GM12878 (cell line): ENCODE results near the gene SENP1. TPM values are rescaled to one million over a fixed set of nuclear protein-coding genes. Genes with fewer than 3 reads are reported as not detected.

Experiments used
- ATAC-seq: fragments of 200-7000 bp; cut with Tn5 transposase; 3 replicates; pipeline ENCODE4 v1.9.1; 2020; ENCODE audit warnings: mild to moderate bottlenecking, moderate library complexity
- BruUV-seq: library from RNA; stranded (reverse); fragments of 400-500 nt; replicated peaks from 2 replicates; lab custom pipeline; 2021; lab: Mats Ljungman, UMichigan
- CTCF ChIA-PET: fragments of 300-600 bp; sonication (Branson Sonifier 250); formaldehyde crosslinking; extraction: SDS; loops from one replicate; lab custom pipeline; 2021; ENCODE audit warnings: inconsistent platforms; lab: Yijun Ruan, JAX
- POLR2A ChIA-PET: fragments of 350-600 bp; formaldehyde crosslinking; extraction: SDS; loops from one replicate; lab custom pipeline; 2021; ENCODE audit warnings: inconsistent platforms; lab: Charles Lee
- RAD21 ChIA-PET: fragments of 300-600 bp; sonication (Branson Sonifier 250); formaldehyde crosslinking; loops from one replicate; lab custom pipeline; 2023; ENCODE audit warnings: antibody characterized with exemption; ENCODE audit not compliant: unreplicated experiment; lab: Charles Lee
- SMC1A ChIA-PET: fragments of 300-600 bp; sonication (Branson Sonifier 250); formaldehyde crosslinking; loops from one replicate; lab custom pipeline; 2023; ENCODE audit not compliant: unreplicated experiment, uncharacterized antibody; lab: Charles Lee
- DNase-seq: peaks from one replicate; pipeline ENCODE4 v3.0.0-alpha.2; 2011; ENCODE audit warnings: low read depth, low spot score
- FAIRE-seq: peaks from 3 replicates; lab custom pipeline; 2011; peaks lifted over from hg19 to GRCh38; lab: Jason Lieb, UNC
- H2AFZ ChIP-seq: 2 replicates; pipeline ENCODE4 v1.6.0; 2011; ENCODE audit warnings: low read depth, low read length, control low read depth; ENCODE audit not compliant: control insufficient read depth
- H3K27ac ChIP-seq: 2 replicates; pipeline ENCODE4 v1.5.1; 2011; ENCODE audit warnings: control low read depth; ENCODE audit not compliant: control insufficient read depth, insufficient read depth
- H3K27me3 ChIP-seq, 2 experiments: replicated peaks in 1 of 2; 2 replicates each; pipeline versions ENCODE4 v1.6.0 to v1.6.1; 2011; ENCODE audit warnings: low read length in 1 of 2; ENCODE audit not compliant: control insufficient read depth in 2 of 2, insufficient read depth in 2 of 2
- H3K36me3 ChIP-seq, 2 experiments: 2 replicates each; pipeline ENCODE4 v1.5.1; 2011; ENCODE audit warnings: low read length in 1 of 2; ENCODE audit not compliant: control insufficient read depth in 2 of 2, insufficient read depth in 2 of 2
- H3K4me1 ChIP-seq: 2 replicates; pipeline ENCODE4 v1.6.1; 2011; ENCODE audit warnings: mild to moderate bottlenecking, low read length, moderate library complexity, mixed read lengths; ENCODE audit not compliant: control insufficient read depth, insufficient read depth
- H3K4me2 ChIP-seq: 2 replicates; pipeline ENCODE4 v1.6.0; 2011; ENCODE audit warnings: control low read depth; ENCODE audit not compliant: control insufficient read depth, insufficient read depth
- H3K4me3 ChIP-seq: fragments of 200-600 bp; sonication (generic); 2 replicates; pipeline ENCODE4 v1.5.1; 2016
- H3K79me2 ChIP-seq: 2 replicates; pipeline ENCODE4 v1.6.0; 2011; ENCODE audit warnings: low read length; ENCODE audit not compliant: control insufficient read depth, insufficient read depth
- H3K9ac ChIP-seq: 2 replicates; pipeline ENCODE4 v1.8.0; 2011; ENCODE audit warnings: low read length, control low read depth, mixed read lengths; ENCODE audit not compliant: control insufficient read depth, insufficient read depth
- H3K9me3 ChIP-seq: replicated peaks from 3 replicates; pipeline ENCODE4 v1.5.1; 2011; ENCODE audit warnings: mild to moderate bottlenecking, low read length; ENCODE audit not compliant: control insufficient read depth, insufficient read depth
- H4K20me1 ChIP-seq: 2 replicates; pipeline ENCODE4 v1.6.0; 2011; ENCODE audit not compliant: control insufficient read depth, insufficient read depth
- CBX3 ChIP-seq: fragments of 200-600 bp; sonication (generic); IDR thresholded peaks from 2 replicates; pipeline ENCODE4 v1.6.1; 2016; ENCODE audit warnings: low read depth, borderline replicate concordance
- ESRRA ChIP-seq: IDR thresholded peaks from 2 replicates; pipeline ENCODE4 v1.6.1; 2012; ENCODE audit warnings: mild to moderate bottlenecking, low read length, improper control_type of control experiment
- GABPA ChIP-seq: IDR thresholded peaks from 2 replicates; pipeline ENCODE4 v1.6.1; 2014; ENCODE audit warnings: antibody characterized with exemption, low read depth, mild to moderate bottlenecking, inconsistent platforms
- NR2C1 ChIP-seq: fragments of 450-650 bp; IDR thresholded peaks from 2 replicates; pipeline ENCODE4 v1.6.1; 2017; ENCODE audit warnings: antibody characterized with exemption, mild to moderate bottlenecking, moderate library complexity
- NR2F1 ChIP-seq: fragments of 450-650 bp; conservative IDR thresholded peaks from 2 replicates; pipeline ENCODE4 v1.6.1; 2017; ENCODE audit warnings: mild to moderate bottlenecking
- RFX5 ChIP-seq: IDR thresholded peaks from 2 replicates; pipeline ENCODE4 v1.6.1; 2011; ENCODE audit warnings: low read depth, low read length, improper control_type of control experiment
- SIX5 ChIP-seq: IDR thresholded peaks from 2 replicates; pipeline ENCODE4 v1.6.1; 2011; ENCODE audit warnings: mild to moderate bottlenecking, low read depth, low read length, moderate library complexity; ENCODE audit not compliant: severe bottlenecking
- SP1 ChIP-seq: IDR thresholded peaks from one replicate; pipeline ENCODE4 v1.6.1; 2011; ENCODE audit warnings: low read depth, low read length
- STAT3 ChIP-seq: IDR thresholded peaks from 2 replicates; pipeline ENCODE4 v1.6.1; 2011; ENCODE audit warnings: low read depth, low read length, improper control_type of control experiment
- YBX1 ChIP-seq: fragments of 450-650 bp; IDR thresholded peaks from 2 replicates; pipeline ENCODE4 v1.6.1; 2016; ENCODE audit warnings: antibody characterized with exemption
- ZBED1 ChIP-seq: IDR thresholded peaks from 2 replicates; pipeline ENCODE4 v1.6.1; 2016; ENCODE audit warnings: borderline replicate concordance
- ZNF384 ChIP-seq: IDR thresholded peaks from 2 replicates; pipeline ENCODE4 v1.6.1; 2012; ENCODE audit warnings: low read depth, mild to moderate bottlenecking, low read length, improper control_type of control experiment, borderline replicate concordance
- WGBS: methylation state at CpG from one replicate; pipeline ENCODE4 v1.1.6; 2016; ENCODE audit warnings: low lambda C conversion rate; ENCODE audit not compliant: insufficient replicate concordance, insufficient coverage; ENCODE audit errors: missing lambda C conversion rate; 5-methylcytosine and 5-hydroxymethylcytosine counted together
- in situ Hi-C: fragments of 300-500 bp; cut with MboI; formaldehyde crosslinking; loops from 9 replicates; pipeline ENCODE4 v1.14.3; 2018; ENCODE audit warnings: mixed read lengths
- intact Hi-C: fragments of 100-400 bp; cut with micrococcal nuclease; formaldehyde crosslinking; loops from one replicate; pipeline ENCODE4 v1.14.2; 2022; ENCODE audit not compliant: unreplicated experiment
- polyA plus RNA-seq, 11 experiments: library from polyadenylated mRNA; depleted of rRNA in 4 of 11; unstranded in 6 of 11; stranded (reverse) in 5 of 11; fragments of >200 nt; fragmentation: Nextera tagmentation in 4 of 11; fragmentation: Illumina TruSeq in 1 of 11; extraction: Ambion mirVana in 4 of 11; extraction: Trizol in 1 of 11; gene quantifications; 1 replicate in 1 of 11; 2 replicates in 10 of 11; pipeline versions ENCODE4 v1.2.1 to v1.2.3, GENCODE V29; 2011 to 2016; ENCODE audit warnings: inconsistent platforms in 2 of 11, missing spikeins in 2 of 11, low read depth in 1 of 11
- total RNA-seq, 4 experiments: library from RNA; depleted of rRNA in 3 of 4; stranded (reverse); fragments of >200 nt in 3 of 4; fragmentation: Illumina TruSeq in 1 of 4; extraction: Trizol in 1 of 4; gene quantifications; 2 replicates each; pipeline versions ENCODE4 v1.2.1 to v1.2.3, GENCODE V29; 2013 to 2021
- TF ChIP-seq, protein P1 (sequence below): fragments of 150-350 bp; IDR thresholded peaks from 2 replicates; pipeline ENCODE4 v1.6.1; 2016; ENCODE audit warnings: low read depth, low read length
- TF ChIP-seq, protein P2 (sequence below): IDR thresholded peaks from 2 replicates; pipeline ENCODE4 v1.6.1; 2011; ENCODE audit warnings: borderline replicate concordance, low read depth, mild to moderate bottlenecking, moderate library complexity, low read length; ENCODE audit not compliant: insufficient read depth, poor library complexity, severe bottlenecking
- TF ChIP-seq, protein P3 (sequence below): IDR thresholded peaks from 2 replicates; pipeline ENCODE4 v1.6.1; 2012; ENCODE audit warnings: low read depth, low read length, improper control_type of control experiment
- TF ChIP-seq, protein P4 (sequence below): fragments of 450-650 bp; IDR thresholded peaks from 2 replicates; pipeline ENCODE4 v1.6.1; 2017; ENCODE audit warnings: mild to moderate bottlenecking, moderate library complexity

Gene SENP1
- total and polyA plus RNA-seq, 10 of the 15 experiments (the other 5 are each of a cell fraction or from before 2014, with no cell fraction given) = 8.1 to 52.4 (median 26.1) TPM

DNA sequence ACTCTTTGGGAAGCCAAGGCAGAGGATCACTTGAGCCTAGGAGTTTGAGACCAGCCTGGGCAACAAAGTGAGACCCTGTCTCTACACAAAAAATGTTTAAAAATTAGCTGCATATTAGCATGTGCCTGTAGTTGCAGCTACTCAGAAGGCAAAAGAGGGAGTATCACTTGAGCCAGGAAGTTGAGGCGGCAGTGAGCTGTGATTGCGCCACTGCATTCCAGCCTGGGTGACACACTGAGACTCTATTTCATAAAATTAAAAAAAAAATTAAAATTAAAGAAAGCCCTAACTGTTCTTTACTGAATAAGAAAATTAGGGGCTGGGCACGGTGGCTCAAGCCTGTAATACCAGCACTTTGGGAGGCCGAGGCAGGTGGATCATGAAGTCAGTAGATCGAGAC is 27.0 kb downstream of the SENP1 start:
- Histone ChIP-seq H3K36me3 (peaks cover 2 to 26% of the 10 kb centered on the region in 2 experiments), H3K9me3 (no peaks in the 10 kb centered on the region), H4K20me1 (no peaks in the 10 kb centered on the region), H3K79me2 (no peaks in the 10 kb centered on the region), H3K27ac (no peak overlapping the region), H3K9ac (no peak overlapping the region), H3K4me1 (no peaks in the 10 kb centered on the region), H3K4me3 (no peak overlapping the region), H3K27me3 (no peaks in the 10 kb centered on the region; a peak in 1 of 4 replicates), H2AFZ (no peak overlapping the region), H3K4me2 (no peak overlapping the region)
- in situ Hi-C loops = no loop called here
- ChIA-PET POLR2A (interaction anchor here (1.5 kb wide), 1 partner anchor 10 kb away, joined by 3 read pairs; no protein-coding TSS in a partner anchor), SMC1A (interaction anchor here (1.2 kb wide), 1 partner anchor 29 kb away, joined by 3 read pairs; no protein-coding TSS in a partner anchor), CTCF (interaction anchor here (1.5 kb wide), 1 partner anchor 87 kb away, joined by 3 read pairs; no protein-coding TSS in a partner anchor), RAD21 (no interaction called here)
- DNase-seq = no peak
- BruUV-seq = no TSS peak
- TF ChIP-seq, protein P1, sequence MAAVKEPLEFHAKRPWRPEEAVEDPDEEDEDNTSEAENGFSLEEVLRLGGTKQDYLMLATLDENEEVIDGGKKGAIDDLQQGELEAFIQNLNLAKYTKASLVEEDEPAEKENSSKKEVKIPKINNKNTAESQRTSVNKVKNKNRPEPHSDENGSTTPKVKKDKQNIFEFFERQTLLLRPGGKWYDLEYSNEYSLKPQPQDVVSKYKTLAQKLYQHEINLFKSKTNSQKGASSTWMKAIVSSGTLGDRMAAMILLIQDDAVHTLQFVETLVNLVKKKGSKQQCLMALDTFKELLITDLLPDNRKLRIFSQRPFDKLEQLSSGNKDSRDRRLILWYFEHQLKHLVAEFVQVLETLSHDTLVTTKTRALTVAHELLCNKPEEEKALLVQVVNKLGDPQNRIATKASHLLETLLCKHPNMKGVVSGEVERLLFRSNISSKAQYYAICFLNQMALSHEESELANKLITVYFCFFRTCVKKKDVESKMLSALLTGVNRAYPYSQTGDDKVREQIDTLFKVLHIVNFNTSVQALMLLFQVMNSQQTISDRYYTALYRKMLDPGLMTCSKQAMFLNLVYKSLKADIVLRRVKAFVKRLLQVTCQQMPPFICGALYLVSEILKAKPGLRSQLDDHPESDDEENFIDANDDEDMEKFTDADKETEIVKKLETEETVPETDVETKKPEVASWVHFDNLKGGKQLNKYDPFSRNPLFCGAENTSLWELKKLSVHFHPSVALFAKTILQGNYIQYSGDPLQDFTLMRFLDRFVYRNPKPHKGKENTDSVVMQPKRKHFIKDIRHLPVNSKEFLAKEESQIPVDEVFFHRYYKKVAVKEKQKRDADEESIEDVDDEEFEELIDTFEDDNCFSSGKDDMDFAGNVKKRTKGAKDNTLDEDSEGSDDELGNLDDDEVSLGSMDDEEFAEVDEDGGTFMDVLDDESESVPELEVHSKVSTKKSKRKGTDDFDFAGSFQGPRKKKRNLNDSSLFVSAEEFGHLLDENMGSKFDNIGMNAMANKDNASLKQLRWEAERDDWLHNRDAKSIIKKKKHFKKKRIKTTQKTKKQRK = no peak
- TF ChIP-seq ESRRA (no peak), CBX3 (no peak), SIX5 (no peak), RFX5 (no peak), ZNF384 (no peak), YBX1 (no peak), NR2C1 (no peak), SP1 (no peak), STAT3 (no peak), GABPA (no peak), ZBED1 (no peak), NR2F1 (no peak)
- TF ChIP-seq, protein P2, sequence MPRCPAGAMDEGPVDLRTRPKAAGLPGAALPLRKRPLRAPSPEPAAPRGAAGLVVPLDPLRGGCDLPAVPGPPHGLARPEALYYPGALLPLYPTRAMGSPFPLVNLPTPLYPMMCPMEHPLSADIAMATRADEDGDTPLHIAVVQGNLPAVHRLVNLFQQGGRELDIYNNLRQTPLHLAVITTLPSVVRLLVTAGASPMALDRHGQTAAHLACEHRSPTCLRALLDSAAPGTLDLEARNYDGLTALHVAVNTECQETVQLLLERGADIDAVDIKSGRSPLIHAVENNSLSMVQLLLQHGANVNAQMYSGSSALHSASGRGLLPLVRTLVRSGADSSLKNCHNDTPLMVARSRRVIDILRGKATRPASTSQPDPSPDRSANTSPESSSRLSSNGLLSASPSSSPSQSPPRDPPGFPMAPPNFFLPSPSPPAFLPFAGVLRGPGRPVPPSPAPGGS = no peak
- TF ChIP-seq, protein P3, sequence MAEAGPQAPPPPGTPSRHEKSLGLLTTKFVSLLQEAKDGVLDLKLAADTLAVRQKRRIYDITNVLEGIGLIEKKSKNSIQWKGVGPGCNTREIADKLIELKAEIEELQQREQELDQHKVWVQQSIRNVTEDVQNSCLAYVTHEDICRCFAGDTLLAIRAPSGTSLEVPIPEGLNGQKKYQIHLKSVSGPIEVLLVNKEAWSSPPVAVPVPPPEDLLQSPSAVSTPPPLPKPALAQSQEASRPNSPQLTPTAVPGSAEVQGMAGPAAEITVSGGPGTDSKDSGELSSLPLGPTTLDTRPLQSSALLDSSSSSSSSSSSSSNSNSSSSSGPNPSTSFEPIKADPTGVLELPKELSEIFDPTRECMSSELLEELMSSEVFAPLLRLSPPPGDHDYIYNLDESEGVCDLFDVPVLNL = no peak
- TF ChIP-seq, protein P4, sequence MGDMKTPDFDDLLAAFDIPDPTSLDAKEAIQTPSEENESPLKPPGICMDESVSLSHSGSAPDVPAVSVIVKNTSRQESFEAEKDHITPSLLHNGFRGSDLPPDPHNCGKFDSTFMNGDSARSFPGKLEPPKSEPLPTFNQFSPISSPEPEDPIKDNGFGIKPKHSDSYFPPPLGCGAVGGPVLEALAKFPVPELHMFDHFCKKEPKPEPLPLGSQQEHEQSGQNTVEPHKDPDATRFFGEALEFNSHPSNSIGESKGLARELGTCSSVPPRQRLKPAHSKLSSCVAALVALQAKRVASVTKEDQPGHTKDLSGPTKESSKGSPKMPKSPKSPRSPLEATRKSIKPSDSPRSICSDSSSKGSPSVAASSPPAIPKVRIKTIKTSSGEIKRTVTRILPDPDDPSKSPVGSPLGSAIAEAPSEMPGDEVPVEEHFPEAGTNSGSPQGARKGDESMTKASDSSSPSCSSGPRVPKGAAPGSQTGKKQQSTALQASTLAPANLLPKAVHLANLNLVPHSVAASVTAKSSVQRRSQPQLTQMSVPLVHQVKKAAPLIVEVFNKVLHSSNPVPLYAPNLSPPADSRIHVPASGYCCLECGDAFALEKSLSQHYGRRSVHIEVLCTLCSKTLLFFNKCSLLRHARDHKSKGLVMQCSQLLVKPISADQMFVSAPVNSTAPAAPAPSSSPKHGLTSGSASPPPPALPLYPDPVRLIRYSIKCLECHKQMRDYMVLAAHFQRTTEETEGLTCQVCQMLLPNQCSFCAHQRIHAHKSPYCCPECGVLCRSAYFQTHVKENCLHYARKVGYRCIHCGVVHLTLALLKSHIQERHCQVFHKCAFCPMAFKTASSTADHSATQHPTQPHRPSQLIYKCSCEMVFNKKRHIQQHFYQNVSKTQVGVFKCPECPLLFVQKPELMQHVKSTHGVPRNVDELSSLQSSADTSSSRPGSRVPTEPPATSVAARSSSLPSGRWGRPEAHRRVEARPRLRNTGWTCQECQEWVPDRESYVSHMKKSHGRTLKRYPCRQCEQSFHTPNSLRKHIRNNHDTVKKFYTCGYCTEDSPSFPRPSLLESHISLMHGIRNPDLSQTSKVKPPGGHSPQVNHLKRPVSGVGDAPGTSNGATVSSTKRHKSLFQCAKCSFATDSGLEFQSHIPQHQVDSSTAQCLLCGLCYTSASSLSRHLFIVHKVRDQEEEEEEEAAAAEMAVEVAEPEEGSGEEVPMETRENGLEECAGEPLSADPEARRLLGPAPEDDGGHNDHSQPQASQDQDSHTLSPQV = no peak
- 98% methylated on average over 5 of the region's 5 CpGs for WGBS
- no peak for ATAC-seq
- FAIRE-seq = no peak
- intact Hi-C loops = no loop called here
